ENCODE measurements around the gene RPL28.

GRCh38 chr19:55347442-55348009 lies 38.2 kb upstream of the RPL28 start:
- TF ChIP-seq, protein P1, sequence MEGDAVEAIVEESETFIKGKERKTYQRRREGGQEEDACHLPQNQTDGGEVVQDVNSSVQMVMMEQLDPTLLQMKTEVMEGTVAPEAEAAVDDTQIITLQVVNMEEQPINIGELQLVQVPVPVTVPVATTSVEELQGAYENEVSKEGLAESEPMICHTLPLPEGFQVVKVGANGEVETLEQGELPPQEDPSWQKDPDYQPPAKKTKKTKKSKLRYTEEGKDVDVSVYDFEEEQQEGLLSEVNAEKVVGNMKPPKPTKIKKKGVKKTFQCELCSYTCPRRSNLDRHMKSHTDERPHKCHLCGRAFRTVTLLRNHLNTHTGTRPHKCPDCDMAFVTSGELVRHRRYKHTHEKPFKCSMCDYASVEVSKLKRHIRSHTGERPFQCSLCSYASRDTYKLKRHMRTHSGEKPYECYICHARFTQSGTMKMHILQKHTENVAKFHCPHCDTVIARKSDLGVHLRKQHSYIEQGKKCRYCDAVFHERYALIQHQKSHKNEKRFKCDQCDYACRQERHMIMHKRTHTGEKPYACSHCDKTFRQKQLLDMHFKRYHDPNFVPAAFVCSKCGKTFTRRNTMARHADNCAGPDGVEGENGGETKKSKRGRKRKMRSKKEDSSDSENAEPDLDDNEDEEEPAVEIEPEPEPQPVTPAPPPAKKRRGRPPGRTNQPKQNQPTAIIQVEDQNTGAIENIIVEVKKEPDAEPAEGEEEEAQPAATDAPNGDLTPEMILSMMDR (conservative IDR thresholded peaks at IDR 0.05 in 1 of 2, IDR thresholded peaks at IDR 0.05 in 1 of 2; ENCODE audit: extremely low read depth in 1 of 2, insufficient read depth in 1 of 2, low read depth in 1 of 2, low read length in 2 of 2) = no peak
- no peak for TF ChIP-seq EZH2 (IDR thresholded peaks at IDR 0.05; ENCODE audit: borderline replicate concordance, low read length)
